ENCODE results near the gene NFIL3.
"Not testable (repeated sequence)": the region's sequence is repeated elsewhere in the genome, so short reads cannot be mapped to it uniquely, and the experiment has no call there.

GRCh38 chr9:91378054-91378453, 45.6 kb downstream of the NFIL3 start:
- not testable (repeated sequence) for TF ChIP-seq EZH2 (IDR thresholded peaks at IDR 0.05; ENCODE audit: low read depth); CTCF (conservative IDR thresholded peaks at IDR 0.05)

All from PC-9 (cell line).